Kidney (tissue), 14 donors: Measurements from ENCODE around the gene C1QA. TPM values are rescaled to one million over a fixed set of nuclear protein-coding genes. Genes with fewer than 3 reads are reported as not detected.

ENCODE experiments used
- DNase-seq, 5 donors: peaks; one replicate each; pipeline ENCODE4 v3.0.0-alpha.2; 2013 to 2020
- FAIRE-seq: peaks from 2 replicates; lab custom pipeline; 2012; peaks lifted over from hg19 to GRCh38; lab: Jason Lieb, UNC
- H3K27ac ChIP-seq, 2 donors: one replicate each; pipeline ENCODE4 v1.7.0; 2013; ENCODE audit warnings: low read depth in 2 of 2, low read length in 2 of 2, inconsistent platforms in 1 of 2
- H3K27me3 ChIP-seq: one replicate; pipeline ENCODE4 v1.7.1; 2013; ENCODE audit warnings: low read length, inconsistent platforms; ENCODE audit not compliant: control insufficient read depth, insufficient read depth
- H3K36me3 ChIP-seq, 3 donors: one replicate each; pipeline versions ENCODE4 v1.7.0 to v1.7.1; 2013; ENCODE audit warnings: low read length in 3 of 3, control low read depth in 1 of 3, inconsistent platforms in 1 of 3; ENCODE audit not compliant: insufficient read depth in 3 of 3, control insufficient read depth in 2 of 3
- H3K4me1 ChIP-seq, 3 donors: one replicate each; pipeline versions ENCODE4 v1.7.0 to v1.7.1; 2013; ENCODE audit warnings: low read length in 3 of 3, inconsistent platforms in 1 of 3, low read depth in 1 of 3; ENCODE audit not compliant: control insufficient read depth in 2 of 3, insufficient read depth in 2 of 3
- H3K4me3 ChIP-seq, 3 donors: one replicate each; pipeline versions ENCODE4 v1.7.0 to v1.8.1; 2013; ENCODE audit warnings: low read length in 3 of 3, control low read depth in 1 of 3, inconsistent platforms in 1 of 3
- H3K9ac ChIP-seq, 3 donors: one replicate each; pipeline versions ENCODE4 v1.7.0 to v1.7.1; 2013; ENCODE audit warnings: low read length in 3 of 3, control low read depth in 1 of 3, inconsistent platforms in 1 of 3
- H3K9me3 ChIP-seq, 3 donors: one replicate each; pipeline versions ENCODE4 v1.7.0 to v1.7.1; 2013; ENCODE audit warnings: low read length in 3 of 3, control low read depth in 1 of 3, inconsistent platforms in 1 of 3; ENCODE audit not compliant: control insufficient read depth in 2 of 3, insufficient read depth in 1 of 3
- intact Hi-C: fragments of 100-400 bp; cut with DNase I; formaldehyde crosslinking; loops from one replicate; pipeline ENCODE4 v1.11.1; 2022
- polyA plus RNA-seq: library from polyadenylated mRNA; stranded (reverse); fragments of 350-450 nt; fragmentation: Illumina TruSeq; extraction: RNeasy Lipid Tissue Mini Kit (QIAGEN cat#74804); gene quantifications from one replicate; pipeline ENCODE4 v1.2.3, GENCODE V29; 2014; ENCODE audit warnings: low read depth, low replicate concordance; ENCODE audit not compliant: insufficient read depth
- total RNA-seq: library from RNA; stranded (reverse); fragmentation: NEBNext Ultra II Directional; extraction: Animal tissue kit (Norgen Biotek cat#: 25700); gene quantifications from one replicate; pipeline ENCODE4 v1.2.1, GENCODE V29; 2021
- TF ChIP-seq, protein P1 (sequence below): IDR thresholded peaks from 3 replicates; pipeline ENCODE4 v1.5.1; 2012; ENCODE audit warnings: mild to moderate bottlenecking, moderate library complexity, borderline replicate concordance; ENCODE audit not compliant: insufficient read depth; ENCODE audit errors: extremely low read depth
- donor health status: control.
- donor health status: control.
- donor health status: control.
- donor health status: control.
- donor health status: control.
- donor health status: DM: yes; HTN: yes; CAD: no.
- donor health status: Normal renal cell carcinoma (clear cell type).

Gene C1QA
- total and polyA plus RNA-seq, 2 donors from 2014 or later: 150 to 238 TPM

DNA sequence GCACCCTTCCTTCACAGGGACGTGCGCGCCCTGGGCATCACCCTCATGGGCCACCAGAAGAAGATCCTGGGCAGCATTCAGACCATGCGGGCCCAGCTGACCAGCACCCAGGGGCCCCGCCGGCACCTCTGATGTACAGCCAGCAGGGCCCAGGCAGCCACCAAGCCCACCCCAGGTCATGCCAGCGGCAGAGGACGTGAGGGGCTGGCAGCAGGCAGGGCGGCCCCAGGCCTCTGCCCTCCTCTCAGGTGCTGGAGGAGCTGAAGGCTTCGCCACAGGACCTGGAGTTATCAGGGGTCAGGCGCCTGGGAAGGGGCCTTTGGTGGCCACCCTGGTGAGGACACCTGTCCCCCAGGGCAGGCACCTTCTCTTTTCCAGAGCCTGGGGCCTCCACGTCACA is 34.8 kb upstream of the C1QA start:
- no peak for FAIRE-seq
- intact Hi-C loops: no loop called here
- no peaks in the 10 kb centered on the region for H3K27me3 ChIP-seq

DNA sequence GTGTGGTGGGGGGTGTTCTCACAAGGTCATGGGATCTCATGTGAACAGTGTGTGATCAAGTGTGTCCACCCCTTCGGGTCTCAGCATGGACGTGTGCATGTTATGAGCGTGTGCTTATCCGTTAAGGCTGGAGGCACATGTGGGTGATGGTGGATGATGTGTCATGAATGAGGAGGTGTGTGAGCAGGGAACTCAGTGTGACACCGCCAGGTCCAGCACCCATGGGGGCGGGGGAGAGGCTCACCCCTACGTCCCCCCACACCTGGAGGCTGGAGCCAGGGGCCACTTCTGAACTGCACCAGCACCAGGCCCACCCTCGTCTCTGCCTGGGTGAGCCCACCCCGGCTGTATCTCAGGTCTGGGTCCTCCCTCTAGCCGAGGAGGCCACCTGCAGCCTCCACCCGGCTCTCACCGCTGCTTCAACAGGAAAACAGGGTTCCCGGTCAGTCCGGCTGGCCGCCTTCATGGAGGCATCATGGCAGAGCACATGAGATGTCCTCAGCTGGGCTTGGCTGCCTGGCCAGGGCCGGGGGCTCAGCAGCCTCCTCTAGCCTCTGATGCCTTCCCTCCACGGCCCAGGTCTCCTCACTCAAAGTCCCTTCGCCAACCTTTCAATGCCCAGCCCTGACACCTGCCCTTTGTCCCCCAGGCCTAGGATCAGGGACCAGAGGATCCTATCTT is 34.2 kb upstream of the C1QA start:
- FAIRE-seq: no peak
- Histone ChIP-seq H3K27ac (no peak overlapping the region), H3K9ac (no peak overlapping the region), H3K4me1 (no peaks in the 10 kb centered on the region), H3K4me3 (no peak overlapping the region), H3K9me3 (no peaks in the 10 kb centered on the region), H3K36me3 (no peaks in the 10 kb centered on the region), H3K27me3 (no peaks in the 10 kb centered on the region)
- intact Hi-C loops: no loop called here
- DNase-seq: no peak
- TF ChIP-seq, protein P1, sequence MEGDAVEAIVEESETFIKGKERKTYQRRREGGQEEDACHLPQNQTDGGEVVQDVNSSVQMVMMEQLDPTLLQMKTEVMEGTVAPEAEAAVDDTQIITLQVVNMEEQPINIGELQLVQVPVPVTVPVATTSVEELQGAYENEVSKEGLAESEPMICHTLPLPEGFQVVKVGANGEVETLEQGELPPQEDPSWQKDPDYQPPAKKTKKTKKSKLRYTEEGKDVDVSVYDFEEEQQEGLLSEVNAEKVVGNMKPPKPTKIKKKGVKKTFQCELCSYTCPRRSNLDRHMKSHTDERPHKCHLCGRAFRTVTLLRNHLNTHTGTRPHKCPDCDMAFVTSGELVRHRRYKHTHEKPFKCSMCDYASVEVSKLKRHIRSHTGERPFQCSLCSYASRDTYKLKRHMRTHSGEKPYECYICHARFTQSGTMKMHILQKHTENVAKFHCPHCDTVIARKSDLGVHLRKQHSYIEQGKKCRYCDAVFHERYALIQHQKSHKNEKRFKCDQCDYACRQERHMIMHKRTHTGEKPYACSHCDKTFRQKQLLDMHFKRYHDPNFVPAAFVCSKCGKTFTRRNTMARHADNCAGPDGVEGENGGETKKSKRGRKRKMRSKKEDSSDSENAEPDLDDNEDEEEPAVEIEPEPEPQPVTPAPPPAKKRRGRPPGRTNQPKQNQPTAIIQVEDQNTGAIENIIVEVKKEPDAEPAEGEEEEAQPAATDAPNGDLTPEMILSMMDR: no peak

More for the DNA sequence above, 34.8 kb upstream of the C1QA start:
- no peak for DNase-seq
- Histone ChIP-seq H3K9ac (no peak overlapping the region), H3K36me3 (no peaks in the 10 kb centered on the region), H3K4me1 (no peaks in the 10 kb centered on the region), H3K27ac (no peak overlapping the region), H3K4me3 (no peak overlapping the region), H3K9me3 (no peaks in the 10 kb centered on the region)
- TF ChIP-seq, protein P1: no peak

DNA sequence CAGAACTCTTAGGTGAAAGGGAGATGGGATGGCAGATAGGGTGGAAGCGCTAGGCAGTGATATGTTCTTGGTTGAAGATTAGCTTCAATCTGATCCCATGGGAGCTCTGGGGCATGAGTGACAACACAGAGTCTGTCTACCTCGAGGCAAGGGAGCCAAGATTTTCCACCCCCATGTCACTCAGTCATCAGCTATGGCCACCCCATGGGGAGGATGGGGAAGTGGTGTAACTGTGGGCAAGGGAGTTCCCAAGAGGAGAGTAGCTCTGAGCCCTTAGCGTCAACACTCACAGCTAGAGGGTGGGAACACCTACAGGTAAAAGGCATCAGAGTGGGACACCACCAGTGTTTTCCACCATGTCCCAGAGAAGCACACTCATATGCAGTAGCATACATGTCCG is 30.3 kb upstream of the C1QA start:
- Histone ChIP-seq H3K27me3 (peaks cover 2% of the 10 kb centered on the region), H3K36me3 (no peaks in the 10 kb centered on the region), H3K4me3 (no peak overlapping the region), H3K4me1 (no peaks in the 10 kb centered on the region), H3K9ac (no peak overlapping the region), H3K9me3 (no peaks in the 10 kb centered on the region), H3K27ac (no peak overlapping the region)
- TF ChIP-seq, protein P1: no peak
- DNase-seq: no peak
- no peak for FAIRE-seq
- intact Hi-C loops: no loop called here
